HG02870 (cell line): Measurements from ENCODE around the gene ULK3.
A peak's percentile ranks its signal among the peaks of the same experiment; 100 is the strongest.

Experiments
- ATAC-seq: cut with Tn5 transposase; IDR thresholded peaks from one replicate; pipeline ENCODE4 v1.9.1; 2021; ENCODE audit warnings: mild to moderate bottlenecking, moderate library complexity; ENCODE audit not compliant: unreplicated experiment

ULK3 gene

GRCh38 chr15:74787251-74788041 is 55.5 kb downstream of the ULK3 start:
- peak; percentile 49 for ATAC-seq

- ATAC-seq, result no peak
Measured at GRCh38 chr15:74786551-74787165, 56.3 kb downstream of the ULK3 start.
